Endometrium (tissue), 2 donors: ENCODE results near the gene CAB39.

ENCODE experiments used
- FAIRE-seq: peaks from 2 replicates; lab custom pipeline; 2012; peaks lifted over from hg19 to GRCh38; lab: Jason Lieb, UNC
- donor health status: control.
- donor health status: control.

Gene CAB39

DNA sequence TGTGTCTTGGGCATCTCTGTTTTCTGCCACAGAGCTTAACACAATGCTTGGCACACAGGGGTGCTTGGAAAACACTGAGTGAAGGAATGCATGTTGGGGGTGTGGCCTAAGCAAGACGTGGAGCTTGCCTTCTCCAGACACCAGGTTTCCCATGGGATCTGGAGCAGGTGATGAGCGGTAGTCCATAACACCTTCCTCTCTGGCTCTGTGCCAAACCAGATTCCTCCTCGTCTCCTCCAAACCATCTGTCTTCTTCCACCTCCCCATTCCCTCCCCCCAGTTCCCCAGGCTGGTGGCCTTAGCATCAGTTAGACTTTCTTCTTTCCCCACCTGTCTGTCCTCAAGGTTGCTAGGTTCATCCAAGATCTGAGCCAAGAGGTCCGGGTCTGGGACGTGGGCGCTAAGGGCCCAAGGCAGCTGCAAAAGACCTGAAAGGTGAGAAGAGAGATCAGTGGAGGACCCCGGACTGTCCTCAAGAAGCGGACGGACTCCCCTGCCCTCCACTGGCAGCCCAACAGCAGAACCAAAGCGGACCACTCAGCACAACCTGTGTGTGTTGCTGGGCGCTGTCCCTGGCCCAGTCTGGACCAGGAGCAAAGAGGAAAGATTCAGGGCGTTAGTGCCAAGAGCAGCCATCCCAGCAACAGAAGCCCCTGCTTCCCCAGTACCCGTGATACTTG lies 150.9 kb downstream of the CAB39 start:
- FAIRE-seq, result no peak

DNA sequence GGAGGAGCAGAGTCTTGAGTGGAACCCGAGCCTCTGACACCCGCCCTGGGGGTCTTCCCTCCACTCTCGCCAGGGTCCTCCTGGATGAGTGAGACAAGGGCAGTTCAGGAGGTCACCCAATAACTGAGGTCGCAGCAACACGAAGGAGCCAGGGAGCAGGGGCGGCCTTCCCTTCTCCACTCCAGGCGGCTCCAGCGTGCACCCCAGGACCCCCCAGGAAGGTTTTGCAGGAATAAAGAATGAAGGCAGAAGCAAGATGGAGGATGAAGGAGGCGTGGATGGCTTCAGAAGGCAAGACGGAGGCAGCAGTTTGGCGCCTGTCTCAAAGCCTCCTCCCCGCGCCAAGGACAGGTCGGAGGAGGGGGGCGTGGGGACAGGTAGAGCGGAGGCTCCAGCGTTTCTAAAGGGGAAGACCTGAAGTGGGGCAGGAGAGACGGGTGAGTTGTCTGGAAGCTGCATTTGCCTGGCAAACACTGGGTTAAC lies 151.5 kb downstream of the CAB39 start:
- no peak for FAIRE-seq

DNA sequence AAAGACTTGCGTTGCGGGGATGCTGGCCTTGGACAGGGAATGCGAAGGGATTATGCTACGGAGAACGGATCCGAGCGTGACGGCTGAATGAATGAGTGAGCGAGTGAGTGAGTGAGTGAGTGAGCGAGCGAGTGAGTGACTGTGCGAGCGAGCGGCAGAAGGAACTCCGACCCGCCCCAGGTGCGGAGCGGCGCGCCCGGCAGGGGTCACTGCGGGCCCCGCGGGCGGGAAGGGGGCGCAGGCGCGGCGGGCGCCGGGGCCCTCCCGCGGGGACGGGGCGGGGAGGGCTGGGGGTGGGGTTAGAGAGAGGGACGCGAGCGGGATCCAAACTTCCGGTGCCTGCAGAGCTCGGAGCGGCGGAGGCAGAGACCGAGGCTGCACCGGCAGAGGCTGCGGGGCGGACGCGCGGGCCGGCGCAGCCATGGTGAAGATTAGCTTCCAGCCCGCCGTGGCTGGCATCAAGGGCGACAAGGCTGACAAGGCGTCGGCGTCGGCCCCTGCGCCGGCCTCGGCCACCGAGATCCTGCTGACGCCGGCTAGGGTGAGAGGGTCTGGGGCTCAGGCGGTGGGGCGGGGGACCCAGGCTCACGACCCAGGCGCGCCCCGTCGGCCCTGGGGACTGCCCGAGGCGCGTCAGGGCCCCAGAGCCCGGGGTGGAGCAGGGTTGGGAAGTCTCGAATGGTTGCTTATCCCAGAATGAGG lies 152.1 kb downstream of the CAB39 start, which contains the start of gene ITM2C:
TSS of gene ITM2C (plus strand) at position 338 of the 702 bp plus-strand sequence. CDS start at position 422, 84 bp downstream.
- FAIRE-seq, result no peak

GRCh38 chr2:230865307-230865765 lies 152.7 kb downstream of the CAB39 start:
- no peak for FAIRE-seq

GRCh38 chr2:230865766-230866755 lies 153.4 kb downstream of the CAB39 start:
- FAIRE-seq, result no peak

DNA sequence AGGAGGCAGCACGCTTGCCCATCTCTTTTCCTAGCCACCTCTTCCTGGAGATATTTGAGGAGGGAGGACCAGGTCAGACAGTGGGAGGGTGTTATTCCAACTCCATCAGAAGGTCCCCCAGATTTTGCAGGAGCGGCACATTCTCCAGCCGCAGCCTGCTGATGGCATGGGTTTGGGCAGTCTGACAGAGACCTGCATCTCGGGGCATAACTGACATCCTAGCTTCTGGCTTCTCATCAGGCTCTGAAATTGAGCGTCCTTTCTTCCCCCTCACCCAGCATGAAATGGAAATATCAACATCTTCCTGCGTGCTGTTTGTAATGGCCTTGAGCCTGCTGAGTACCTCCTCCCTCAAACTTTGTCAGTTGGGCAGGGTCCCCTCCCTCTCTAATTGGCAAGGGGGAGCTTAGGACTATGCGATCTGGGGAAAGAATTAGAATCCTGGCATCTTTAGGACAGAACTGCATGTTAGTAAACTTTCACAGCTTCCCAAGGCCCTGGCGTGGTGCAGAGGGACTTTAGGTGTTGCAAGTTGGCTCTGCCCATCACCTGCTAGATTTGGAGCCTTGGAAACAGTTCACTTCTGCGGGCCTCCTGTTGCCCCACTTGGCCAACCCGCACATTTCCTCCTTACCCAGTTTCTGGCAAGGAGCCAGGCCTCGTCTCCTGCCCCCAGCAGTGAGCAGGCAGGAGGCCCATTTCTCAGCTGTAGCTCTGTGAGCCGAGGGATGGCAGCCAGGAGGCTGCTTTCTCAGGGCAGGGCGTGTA lies 154.3 kb downstream of the CAB39 start:
- no peak for FAIRE-seq

DNA sequence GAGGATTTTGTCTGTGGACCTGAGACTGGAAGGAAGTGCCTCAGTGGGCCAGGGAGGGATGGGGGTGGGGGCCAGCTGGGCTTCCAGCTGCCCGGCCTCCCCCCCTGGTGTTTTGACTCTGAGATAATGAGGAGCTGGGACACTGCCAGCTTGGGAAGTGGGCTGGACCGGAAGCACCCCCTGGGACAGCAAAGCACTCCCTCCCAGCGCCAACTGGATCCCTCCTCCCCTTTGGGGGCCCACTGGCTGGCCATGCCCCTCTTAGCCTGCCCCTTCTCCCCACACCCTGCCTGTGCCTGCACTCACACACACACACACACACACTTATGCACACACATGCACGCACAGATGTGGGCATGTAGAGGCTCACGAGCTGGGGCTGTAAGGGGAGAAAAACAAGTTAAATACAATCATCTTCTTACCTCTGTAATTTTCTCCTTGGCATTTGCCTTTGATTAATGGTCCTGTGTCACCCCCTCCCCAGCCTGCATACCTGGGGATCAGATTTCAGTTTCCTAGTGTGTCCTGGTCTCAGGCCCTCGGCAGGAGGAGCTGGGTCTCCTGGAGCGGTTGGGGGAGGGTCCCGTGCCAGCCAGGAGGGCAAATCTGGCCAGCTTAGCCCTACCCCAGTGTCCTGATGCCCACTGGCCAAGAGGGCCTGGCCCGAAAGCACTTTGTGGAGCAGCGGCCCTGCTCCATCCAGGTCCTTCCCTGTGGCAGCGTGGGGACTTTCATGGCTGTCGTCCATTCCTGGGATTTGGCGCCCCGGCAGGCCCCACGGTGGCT lies 155.7 kb downstream of the CAB39 start:
- FAIRE-seq, result no peak

- FAIRE-seq, result no peak
Observed at GRCh38 chr2:230868947-230869913, 156.6 kb downstream of the CAB39 start.

DNA sequence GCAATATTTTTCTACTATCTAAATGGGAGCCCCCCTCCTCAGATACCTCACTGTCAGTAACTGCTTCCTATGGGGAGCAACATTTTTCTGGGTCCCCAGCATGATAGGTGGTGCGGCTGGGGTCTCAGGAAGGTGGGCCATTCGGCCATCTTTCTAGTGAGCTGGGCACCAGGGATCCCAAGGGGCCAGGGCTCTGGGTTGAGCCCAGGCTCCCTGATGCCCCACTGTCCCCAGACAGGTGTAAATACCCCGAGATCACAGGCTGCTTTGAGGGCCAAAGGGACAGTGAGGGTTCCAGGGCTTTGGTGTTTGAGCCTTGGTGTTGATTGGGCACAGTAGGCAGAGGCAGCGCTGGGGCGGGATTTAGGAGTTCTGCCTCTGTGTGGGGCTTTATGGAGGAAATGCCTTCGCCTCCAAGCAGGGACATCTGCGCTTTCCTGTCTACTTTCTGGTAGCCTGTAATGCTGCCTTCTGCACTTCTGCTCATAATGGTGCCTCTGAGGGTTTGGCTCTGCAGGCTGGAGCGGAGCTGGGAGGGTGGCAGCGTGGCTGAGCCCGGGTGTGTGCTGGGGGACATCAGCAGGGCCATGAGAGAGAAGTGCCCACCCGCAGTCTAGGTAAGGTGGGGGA lies 157.4 kb downstream of the CAB39 start:
- FAIRE-seq, result no peak
